DND-41 (cell line): ENCODE measurements around the gene CSNK1E.

Experiments
- CTCF ChIP-seq: IDR thresholded peaks from 2 replicates; pipeline ENCODE4 v1.5.1; 2012; ENCODE audit warnings: borderline replicate concordance, low read length, moderate library complexity, mild to moderate bottlenecking; ENCODE audit not compliant: poor library complexity, severe bottlenecking; ENCODE audit errors: extremely low read depth
- EZH2 ChIP-seq: IDR thresholded peaks from 3 replicates; pipeline ENCODE4 v1.6.1; 2012; ENCODE audit warnings: borderline replicate concordance, low read depth, mild to moderate bottlenecking, moderate library complexity, low read length, inconsistent platforms; ENCODE audit not compliant: severe bottlenecking

- TF ChIP-seq CTCF = no peak
- no peak for TF ChIP-seq EZH2
These were observed 17.5 kb downstream of the CSNK1E start for GRCh38 chr22:38299770-38300102.
